ENCODE measurements around the gene TTLL7.
A peak's percentile ranks its signal among the peaks of the same experiment; 100 is the strongest.

Gene TTLL7

GRCh38 chr1:83872515-83872914 is 126.4 kb downstream of the TTLL7 start:
- DNase-seq (ENCODE audit: low read depth), result no peak

GRCh38 chr1:83864991-83865390 is 133.9 kb downstream of the TTLL7 start:
- DNase-seq (ENCODE audit: low read depth), result no peak

- DNase-seq (ENCODE audit: low read depth), result peak; percentile 53
Measured at GRCh38 chr1:83860490-83861221, 138.3 kb downstream of the TTLL7 start.

DNA sequence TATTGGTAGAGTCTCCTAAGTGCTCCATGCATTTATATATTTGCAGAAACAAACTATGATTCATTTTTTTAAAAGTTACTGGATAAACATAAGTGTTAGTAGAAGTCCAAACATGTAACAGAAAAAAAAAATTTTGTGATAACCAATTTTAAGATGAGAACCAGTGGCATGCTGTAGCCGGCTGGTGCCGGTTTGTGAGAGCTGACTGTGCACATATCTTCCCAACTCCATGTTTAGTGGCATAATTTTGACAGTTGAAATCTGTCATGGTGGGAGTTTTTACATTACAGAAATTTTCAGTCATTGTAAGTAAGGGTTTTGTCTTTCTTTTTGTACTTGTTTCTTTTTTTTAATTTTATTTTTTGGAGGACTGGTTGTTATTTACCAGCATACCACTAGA is 141.2 kb downstream of the TTLL7 start:
- no peak for DNase-seq (ENCODE audit: low read depth)

DNA sequence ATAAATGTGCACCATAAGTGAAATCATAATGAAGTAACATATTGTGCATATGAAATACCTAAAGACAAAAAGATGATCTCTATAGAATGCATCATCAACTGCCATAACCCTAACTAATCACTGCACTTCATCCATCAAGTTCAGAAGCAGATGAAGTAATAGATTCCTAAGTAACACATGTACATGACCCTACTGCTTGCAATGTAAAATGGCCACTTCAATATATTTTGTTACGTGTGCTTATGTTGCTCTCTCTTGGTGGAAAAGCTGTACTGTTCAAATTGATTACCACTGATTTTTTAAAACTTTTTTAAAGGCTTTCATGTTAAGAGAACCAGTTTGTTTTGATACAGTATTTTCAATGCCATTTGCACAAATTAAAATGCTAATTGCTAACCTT is 141.8 kb downstream of the TTLL7 start:
- no peak for DNase-seq (ENCODE audit: low read depth)

- no peak for DNase-seq (ENCODE audit: low read depth)
Measured at GRCh38 chr1:83856381-83856780, 142.6 kb downstream of the TTLL7 start.

DNA sequence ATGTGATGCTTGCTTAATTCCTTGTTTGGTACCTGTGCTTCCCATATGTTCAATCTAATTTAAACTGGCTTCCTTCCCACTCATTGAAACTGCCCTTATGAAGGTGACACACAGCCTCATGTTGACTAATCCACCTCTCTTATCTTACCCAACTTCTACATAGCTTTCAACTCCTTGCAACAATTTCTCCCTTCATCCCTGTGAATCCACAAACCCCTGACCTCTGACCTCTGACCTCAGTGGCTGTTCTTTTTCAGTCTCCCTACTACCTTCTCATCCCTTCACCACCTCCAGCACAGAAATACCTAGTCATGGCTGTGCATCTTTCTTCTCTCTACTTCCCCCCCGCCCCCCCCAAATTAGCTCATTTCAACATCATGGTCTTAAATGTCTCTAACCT is 144.5 kb downstream of the TTLL7 start:
- DNase-seq (ENCODE audit: low read depth), result no peak

- no peak for DNase-seq (ENCODE audit: low read depth)
Measured at GRCh38 chr1:83850834-83851233, 148.1 kb downstream of the TTLL7 start.

DNA sequence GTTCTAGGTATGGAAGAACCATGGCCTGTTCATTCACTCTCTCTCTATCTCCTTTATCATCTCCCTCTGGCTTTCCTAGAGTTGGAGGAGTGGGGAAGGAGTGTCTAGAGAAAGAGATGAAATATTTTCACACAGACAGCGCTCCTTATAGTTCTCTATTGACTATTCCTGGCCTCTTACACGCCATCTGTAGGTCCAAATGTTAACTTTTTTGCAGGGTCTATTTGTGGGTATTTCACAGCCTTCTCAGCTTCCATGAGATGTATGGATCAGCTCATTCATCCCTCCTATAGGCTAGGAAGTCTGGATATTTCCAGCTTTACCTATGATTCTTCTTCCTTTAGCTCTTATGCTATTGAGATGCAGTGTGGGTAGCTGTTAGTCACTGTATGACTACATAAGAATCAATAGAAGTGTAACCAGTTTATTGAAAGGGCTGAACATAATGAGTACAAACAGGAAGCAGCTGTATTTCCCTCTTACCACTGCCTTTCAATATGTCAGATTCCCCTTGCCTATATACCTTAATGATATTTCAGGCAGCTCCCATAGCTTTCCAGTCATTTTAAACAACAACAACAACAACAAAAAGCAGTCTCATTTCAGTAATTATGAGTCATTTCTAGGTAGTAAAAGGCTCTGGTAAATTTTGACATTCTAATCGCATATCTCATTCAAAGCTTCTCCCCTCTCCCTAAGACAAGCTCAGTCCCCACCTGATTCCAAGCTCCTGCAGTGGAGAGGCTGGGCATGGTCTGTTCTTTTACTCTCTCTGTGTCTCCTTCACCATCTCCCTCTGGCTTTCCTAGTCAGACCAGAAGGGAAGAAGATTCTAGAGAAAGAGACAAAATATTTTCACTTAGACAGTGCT is 149.5 kb downstream of the TTLL7 start:
- no peak for DNase-seq (ENCODE audit: low read depth)

- no peak for DNase-seq (ENCODE audit: low read depth)
Measured at GRCh38 chr1:83846138-83846537, 152.8 kb downstream of the TTLL7 start.

DNA sequence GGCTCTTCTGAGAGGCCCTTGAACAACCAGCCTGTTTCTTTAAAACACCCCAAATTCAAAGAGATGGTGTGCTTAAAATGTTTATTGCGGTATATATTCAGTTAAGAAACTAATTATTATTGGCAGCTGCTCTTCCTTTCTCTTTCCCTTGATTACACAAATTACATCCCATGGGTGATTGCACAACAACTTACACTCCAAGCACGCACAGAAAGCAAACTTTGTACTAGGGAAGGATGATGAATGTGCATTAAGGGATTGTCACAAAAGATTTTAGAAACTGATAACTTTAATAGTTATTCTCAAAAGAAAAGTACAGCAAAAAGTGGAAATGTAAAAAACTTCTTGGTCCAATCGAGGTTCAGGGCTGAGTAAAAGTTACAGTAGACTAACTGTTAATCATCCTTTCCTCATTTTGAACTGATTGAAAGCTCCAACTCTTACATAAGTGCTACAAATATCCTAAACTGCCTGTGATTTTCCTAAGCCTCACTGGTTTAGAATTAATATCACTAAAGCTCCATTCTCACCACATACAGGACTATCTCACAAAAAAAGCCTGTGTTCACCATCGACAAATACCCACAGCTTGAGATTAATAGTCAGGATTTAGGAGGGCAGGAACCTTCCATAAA is 153.4 kb downstream of the TTLL7 start:
- no peak for DNase-seq (ENCODE audit: low read depth)

GRCh38 chr1:83844546-83844945 is 154.4 kb downstream of the TTLL7 start:
- no peak for DNase-seq (ENCODE audit: low read depth)

GRCh38 chr1:83839566-83840173 is 159.3 kb downstream of the TTLL7 start:
- no peak for DNase-seq (ENCODE audit: low read depth)

GRCh38 chr1:83838573-83838972 is 160.4 kb downstream of the TTLL7 start:
- DNase-seq (ENCODE audit: low read depth), result no peak

DNA sequence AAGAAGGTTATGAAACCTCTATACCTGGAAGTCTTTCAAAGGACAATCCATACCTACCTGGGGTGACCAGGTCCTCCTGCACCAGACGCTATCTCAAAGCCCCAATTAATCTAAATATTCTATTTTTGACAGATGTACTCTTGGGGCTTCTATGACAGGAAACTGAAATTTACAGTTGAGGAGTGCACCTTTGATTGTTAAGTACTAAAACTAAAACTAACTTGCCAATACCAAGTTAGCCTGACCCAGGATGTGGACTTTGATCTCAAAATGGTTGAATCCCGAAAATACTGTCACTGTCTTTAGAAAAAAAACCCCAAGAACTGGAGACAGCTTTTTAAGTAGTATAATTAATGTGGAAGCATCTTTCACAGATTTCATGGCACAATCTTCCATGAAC is 162.4 kb downstream of the TTLL7 start:
- DNase-seq (ENCODE audit: low read depth), result no peak

DNA sequence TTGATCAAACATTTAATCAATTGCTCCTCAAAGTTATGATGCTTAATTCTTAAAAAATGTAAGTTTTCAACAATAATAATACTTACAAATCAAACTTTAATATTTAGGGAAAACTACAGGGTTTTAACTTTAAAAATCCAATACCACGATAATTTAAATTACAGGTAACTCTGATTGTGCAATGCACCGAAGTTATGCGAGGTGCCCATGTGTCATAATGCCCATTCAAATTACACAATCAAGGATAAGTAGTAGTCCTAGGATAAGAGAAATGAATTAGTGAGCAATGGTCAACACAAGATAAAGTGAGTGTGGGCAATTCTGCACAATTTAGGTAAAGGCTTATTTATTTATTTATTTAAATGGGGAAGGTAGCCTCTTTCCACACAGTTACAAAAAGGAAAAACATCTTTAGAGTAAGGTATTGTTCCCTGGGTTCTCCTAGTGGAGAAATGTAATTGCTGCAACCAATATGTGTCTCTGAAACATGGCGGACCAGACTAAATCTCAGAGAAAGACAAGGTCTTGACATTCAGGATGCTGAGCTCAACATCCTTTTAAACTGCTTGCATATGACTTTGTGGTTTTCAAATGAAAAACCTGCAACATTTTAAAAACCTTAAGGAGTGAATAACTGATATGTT is 164.2 kb downstream of the TTLL7 start:
- no peak for DNase-seq (ENCODE audit: low read depth)

DNA sequence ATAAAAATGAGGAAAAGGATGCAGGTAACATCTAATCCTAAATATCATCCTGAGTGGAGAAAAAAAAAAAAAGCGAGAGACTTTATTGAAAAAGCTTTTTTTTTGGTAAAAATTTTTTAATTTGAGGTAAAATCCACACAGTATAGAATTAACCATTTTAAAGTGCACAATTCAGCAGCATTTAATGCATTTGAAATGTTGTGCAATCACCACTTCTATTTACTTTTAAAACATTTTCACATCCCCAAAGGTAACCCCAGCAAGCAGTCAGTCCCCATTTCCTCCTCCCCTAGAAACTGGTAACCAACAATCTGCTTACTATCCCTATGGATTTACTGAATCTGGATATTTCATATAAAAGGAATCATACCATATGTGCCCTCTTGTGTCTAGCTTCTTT is 166.7 kb downstream of the TTLL7 start:
- no peak for DNase-seq (ENCODE audit: low read depth)

DNA sequence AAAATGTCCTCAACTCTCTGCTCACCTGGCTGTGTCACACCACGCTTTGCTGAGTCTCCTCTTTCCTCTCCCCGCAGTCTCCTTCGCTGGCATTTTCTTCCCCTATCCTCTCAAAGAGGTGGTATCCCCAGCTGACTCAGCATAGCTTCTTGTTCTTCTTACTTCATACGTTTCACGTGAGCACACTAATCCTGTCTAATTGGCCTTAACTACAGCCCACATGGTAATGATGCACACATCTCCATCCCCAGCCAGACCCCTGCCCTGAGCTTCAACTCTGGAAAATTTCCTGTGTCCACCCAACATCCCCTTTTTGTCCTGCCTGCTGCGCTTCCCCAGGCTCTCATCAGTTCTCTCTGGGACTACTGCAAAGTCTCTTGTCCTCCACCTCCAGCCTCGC is 169.8 kb downstream of the TTLL7 start:
- DNase-seq (ENCODE audit: low read depth), result no peak

GRCh38 chr1:83828456-83828855 is 170.5 kb downstream of the TTLL7 start:
- no peak for DNase-seq (ENCODE audit: low read depth)

GRCh38 chr1:83827741-83828140 is 171.2 kb downstream of the TTLL7 start:
- no peak for DNase-seq (ENCODE audit: low read depth)

GRCh38 chr1:83822208-83822607 is 176.7 kb downstream of the TTLL7 start:
- no peak for DNase-seq (ENCODE audit: low read depth)

GRCh38 chr1:83819436-83819835 is 179.5 kb downstream of the TTLL7 start:
- no peak for DNase-seq (ENCODE audit: low read depth)
